GM12801 (cell line): ENCODE data around the gene TAT.

Source experiments
- TF ChIP-seq, protein P1 (sequence below): IDR thresholded peaks from one replicate; pipeline ENCODE4 v1.5.1; 2011; ENCODE audit warnings: control low read depth; ENCODE audit not compliant: insufficient read length; ENCODE audit errors: extremely low read depth

TAT gene

DNA sequence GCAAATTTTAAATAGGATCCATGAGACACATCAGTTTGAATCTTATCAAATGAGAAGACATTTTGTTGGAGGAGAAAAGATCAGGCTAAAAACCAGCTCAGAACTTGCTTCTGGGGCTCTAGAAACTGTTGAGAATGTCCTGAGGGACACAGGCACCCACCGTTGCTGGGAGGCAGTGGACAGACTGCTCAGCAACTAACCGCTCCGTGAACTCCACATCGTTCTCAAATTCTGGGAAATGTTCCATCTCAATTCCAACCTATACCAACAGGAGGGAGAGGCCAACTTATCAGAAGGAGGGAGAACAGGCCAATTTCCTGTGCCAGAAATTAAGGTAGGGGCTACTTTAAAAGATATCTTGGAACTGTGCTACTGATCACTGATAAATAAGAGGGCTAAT lies 8.3 kb downstream of the TAT start:
- TF ChIP-seq, protein P1, sequence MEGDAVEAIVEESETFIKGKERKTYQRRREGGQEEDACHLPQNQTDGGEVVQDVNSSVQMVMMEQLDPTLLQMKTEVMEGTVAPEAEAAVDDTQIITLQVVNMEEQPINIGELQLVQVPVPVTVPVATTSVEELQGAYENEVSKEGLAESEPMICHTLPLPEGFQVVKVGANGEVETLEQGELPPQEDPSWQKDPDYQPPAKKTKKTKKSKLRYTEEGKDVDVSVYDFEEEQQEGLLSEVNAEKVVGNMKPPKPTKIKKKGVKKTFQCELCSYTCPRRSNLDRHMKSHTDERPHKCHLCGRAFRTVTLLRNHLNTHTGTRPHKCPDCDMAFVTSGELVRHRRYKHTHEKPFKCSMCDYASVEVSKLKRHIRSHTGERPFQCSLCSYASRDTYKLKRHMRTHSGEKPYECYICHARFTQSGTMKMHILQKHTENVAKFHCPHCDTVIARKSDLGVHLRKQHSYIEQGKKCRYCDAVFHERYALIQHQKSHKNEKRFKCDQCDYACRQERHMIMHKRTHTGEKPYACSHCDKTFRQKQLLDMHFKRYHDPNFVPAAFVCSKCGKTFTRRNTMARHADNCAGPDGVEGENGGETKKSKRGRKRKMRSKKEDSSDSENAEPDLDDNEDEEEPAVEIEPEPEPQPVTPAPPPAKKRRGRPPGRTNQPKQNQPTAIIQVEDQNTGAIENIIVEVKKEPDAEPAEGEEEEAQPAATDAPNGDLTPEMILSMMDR = no peak

DNA sequence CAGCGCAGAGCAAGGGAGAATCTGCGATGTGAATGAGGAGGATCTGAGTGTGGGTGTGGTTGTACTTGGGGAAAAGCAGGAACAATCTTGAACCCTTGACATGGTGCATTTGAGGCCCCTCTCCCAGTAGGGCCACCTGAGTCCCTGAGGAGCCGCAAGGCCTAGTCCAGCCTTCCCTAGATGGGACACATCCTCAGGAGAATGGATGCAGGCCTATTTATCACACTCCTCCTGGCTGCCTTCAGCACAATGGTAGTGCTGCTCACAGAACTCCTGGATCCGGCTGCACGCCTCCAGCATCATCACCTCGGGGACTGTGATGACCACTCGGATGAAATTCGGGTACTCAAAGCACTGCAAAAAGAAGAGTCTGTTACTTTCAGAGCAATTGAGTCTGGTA lies 9.0 kb downstream of the TAT start:
- TF ChIP-seq, protein P1 = no peak

DNA sequence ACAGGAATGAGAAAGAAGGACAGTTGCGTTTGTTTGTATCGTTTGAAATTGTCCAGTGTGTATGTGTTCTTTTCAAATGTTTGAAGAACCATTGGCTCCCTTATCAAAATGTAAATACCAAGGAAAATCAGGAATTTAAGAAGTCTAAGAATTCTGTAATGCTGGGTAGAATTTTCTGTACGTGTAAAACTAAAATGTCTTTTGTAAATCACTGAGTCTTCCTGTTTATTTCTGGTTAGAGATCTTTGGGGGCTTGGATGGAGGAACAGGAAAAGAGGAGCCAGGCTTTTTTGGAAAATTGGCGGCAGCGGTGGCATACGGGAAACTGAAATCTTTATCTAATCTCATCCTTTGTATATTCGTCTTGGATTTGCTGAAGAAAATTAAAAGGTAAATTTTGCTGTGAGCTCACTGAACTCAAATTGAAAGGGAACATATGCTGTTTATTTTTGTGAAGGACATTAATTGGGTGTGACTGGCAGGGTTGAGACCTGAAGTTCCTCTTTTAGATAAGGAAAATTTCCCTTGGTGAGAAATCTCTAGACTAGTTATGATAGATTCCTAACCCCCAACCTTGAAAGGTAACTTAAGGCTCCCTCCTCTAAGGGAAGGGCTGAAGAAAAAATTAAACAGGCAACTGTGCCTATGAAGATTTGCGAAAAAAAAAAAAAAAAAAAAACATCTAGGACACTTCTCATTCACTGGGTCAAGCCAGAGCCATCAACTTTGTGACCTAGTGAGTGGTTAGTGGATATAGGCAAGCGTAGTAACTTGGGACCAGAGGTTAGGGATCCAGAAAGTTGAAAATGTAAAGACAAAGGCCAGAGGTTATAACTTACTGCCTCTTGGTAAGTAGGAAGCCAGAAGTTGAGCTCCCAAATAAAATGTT lies 10.8 kb downstream of the TAT start:
- TF ChIP-seq, protein P1 = no peak

DNA sequence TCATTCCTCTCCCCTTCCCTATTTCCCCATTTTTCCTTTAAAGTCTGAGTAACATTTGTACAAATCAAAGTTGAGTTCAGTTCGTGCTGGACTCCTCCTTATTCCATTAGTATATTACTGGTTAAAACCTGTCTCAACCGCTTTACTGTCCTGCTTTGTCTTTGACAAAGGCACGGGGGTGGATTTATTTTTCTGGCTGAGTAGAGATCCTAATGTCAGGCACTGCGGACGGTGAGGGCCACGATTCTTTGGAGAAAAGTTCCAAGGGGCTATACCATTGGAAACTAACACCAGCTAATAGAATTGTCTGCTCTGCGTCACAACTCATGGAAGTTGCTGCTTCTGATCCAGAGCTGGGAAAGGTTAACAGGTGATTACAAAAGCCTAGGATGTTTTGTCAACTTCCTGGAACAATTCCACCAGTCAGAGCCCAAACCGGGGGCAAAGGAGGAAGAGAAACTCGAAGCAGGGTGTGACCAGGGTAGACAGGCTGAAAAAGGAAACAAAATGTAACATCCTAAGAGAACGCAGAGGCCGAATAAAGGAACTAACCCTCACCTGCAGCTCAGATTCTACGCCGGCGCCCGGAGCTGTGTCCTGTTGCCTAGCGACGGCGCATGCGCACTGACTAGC lies 12.4 kb downstream of the TAT start:
- TF ChIP-seq, protein P1 = no peak

DNA sequence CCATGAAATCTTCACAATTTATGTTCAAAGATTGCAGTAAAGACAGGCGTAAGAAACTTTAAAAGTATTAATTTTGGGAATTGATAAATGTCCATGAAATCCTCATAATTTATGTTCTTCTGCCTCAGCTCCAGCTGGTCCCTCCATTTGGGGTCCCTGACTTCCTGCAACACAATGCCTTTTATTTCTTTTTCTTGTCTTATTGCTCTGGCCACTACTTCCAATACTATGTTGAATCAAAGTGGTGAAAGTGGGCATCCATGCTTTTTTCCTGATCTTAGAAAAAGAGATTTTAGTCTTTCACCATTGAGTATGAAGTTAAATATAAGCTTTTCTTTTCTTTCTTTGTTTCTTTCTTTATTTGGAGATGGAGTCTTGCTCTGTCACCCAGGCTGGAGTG lies 14.3 kb downstream of the TAT start:
- TF ChIP-seq, protein P1 = no peak

DNA sequence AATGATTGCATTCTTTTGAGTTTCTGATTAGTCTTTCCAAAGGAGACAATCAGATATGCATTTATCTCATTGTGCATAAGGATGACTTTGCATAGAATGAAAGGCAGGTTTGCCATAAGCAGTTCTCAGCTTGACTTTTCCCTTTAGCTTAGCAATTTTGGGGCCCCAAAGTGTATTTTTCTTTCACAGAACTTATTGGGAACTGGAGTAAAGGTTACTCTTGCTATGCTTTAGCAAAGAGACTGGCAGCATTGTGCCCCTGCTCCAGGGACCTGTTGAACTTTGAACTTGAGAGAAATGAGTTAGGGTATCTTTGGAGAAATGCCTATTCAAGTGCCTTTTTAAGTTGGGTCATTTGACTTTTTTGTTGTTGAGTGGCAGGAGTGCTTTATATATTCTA lies 17.0 kb downstream of the TAT start:
- TF ChIP-seq, protein P1 = no peak

DNA sequence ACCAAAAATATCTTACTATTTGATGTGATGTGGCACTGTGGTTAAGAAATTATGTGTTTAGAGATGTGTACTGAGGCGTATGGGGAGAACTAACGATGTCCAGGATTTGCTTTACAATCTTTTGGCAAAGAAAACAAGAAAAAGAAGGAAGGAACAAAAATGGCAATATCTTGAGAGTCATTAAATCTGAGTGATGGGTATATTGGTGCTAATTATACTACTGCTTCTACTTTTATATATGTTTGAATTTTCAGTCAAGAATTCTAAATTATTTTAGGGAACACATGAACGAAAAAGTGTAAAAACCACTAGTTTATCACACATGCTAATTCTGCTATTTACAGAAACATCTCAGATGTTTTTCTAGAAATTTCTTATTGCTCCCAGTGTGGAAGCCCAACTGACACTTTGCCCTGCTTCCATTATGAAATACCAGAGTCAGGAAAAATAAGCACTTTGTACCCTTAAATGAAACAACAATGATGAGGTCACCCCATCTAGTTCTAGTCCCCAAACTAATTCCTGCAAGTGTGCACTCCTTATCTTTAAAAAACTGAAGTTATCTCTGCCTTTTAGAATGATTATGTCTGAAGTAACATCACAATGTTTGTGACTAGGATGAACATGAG lies 18.8 kb downstream of the TAT start:
- TF ChIP-seq, protein P1 = no peak
